H9 (cell line): Measurements from ENCODE around the gene PRG2. TPM values are rescaled to one million over a fixed set of nuclear protein-coding genes. Genes with fewer than 3 reads are reported as not detected.

Experiments
- DNase-seq: peaks from one replicate; pipeline ENCODE4 v3.0.0-alpha.2; 2017
- H2AFZ ChIP-seq: one replicate; pipeline ENCODE4 v1.6.1; 2013; ENCODE audit warnings: mild to moderate bottlenecking, low read length, control low read depth, moderate library complexity
- H2AK5ac ChIP-seq: 2 replicates; pipeline ENCODE4 v1.6.1; 2013; ENCODE audit warnings: low read length, control low read depth, mixed read lengths; ENCODE audit not compliant: insufficient read length
- H2BK120ac ChIP-seq: one replicate; pipeline ENCODE4 v1.6.1; 2013; ENCODE audit warnings: low read depth, mild to moderate bottlenecking, low read length, control low read depth, inconsistent platforms; ENCODE audit not compliant: poor library complexity, severe bottlenecking
- H2BK12ac ChIP-seq: 2 replicates; pipeline ENCODE4 v1.6.1; 2013; ENCODE audit warnings: low read length, control low read depth, mixed read lengths, low read depth; ENCODE audit not compliant: insufficient read length
- H2BK15ac ChIP-seq: 2 replicates; pipeline ENCODE4 v1.6.1; 2013; ENCODE audit warnings: low read depth, low read length, control low read depth
- H2BK20ac ChIP-seq: one replicate; pipeline ENCODE4 v1.6.1; 2013; ENCODE audit warnings: low read depth, mild to moderate bottlenecking, low read length, control low read depth, inconsistent platforms; ENCODE audit not compliant: poor library complexity, severe bottlenecking
- H2BK5ac ChIP-seq: 2 replicates; pipeline ENCODE4 v1.6.1; 2013; ENCODE audit warnings: low read length, control low read depth, mixed read lengths; ENCODE audit not compliant: insufficient read length
- H3K14ac ChIP-seq: 2 replicates; pipeline ENCODE4 v1.6.1; 2013; ENCODE audit warnings: low read length, control low read depth; ENCODE audit not compliant: insufficient read depth
- H3K18ac ChIP-seq: 2 replicates; pipeline ENCODE4 v1.6.1; 2013; ENCODE audit warnings: low read depth, mild to moderate bottlenecking, mixed read lengths, low read length, control low read depth; ENCODE audit not compliant: insufficient read length
- H3K23ac ChIP-seq: 2 replicates; pipeline ENCODE4 v1.6.1; 2013; ENCODE audit warnings: low read length, control low read depth, mixed read lengths, low read depth; ENCODE audit not compliant: insufficient read length
- H3K23me2 ChIP-seq: 2 replicates; pipeline ENCODE4 v1.6.1; 2013; ENCODE audit warnings: low read depth, mild to moderate bottlenecking, mixed read lengths, low read length, control low read depth; ENCODE audit not compliant: insufficient read length, poor library complexity, severe bottlenecking
- H3K27ac ChIP-seq: 2 replicates; pipeline ENCODE4 v1.5.1; 2013; ENCODE audit warnings: low read length, control low read depth, mixed read lengths, low read depth; ENCODE audit not compliant: insufficient read length
- H3K27me3 ChIP-seq: 2 replicates; pipeline ENCODE4 v1.6.1; 2013; ENCODE audit warnings: low read length, control low read depth, inconsistent platforms; ENCODE audit not compliant: insufficient read depth
- H3K4ac ChIP-seq: 2 replicates; pipeline ENCODE4 v1.6.1; 2013; ENCODE audit warnings: low read depth, mild to moderate bottlenecking, control low read depth, inconsistent platforms, low read length, moderate library complexity
- H3K4me1 ChIP-seq: 2 replicates; pipeline ENCODE4 v1.6.1; 2013; ENCODE audit warnings: low read length, control low read depth, inconsistent platforms; ENCODE audit not compliant: insufficient read depth
- H3K4me2 ChIP-seq: 2 replicates; pipeline ENCODE4 v1.6.1; 2013; ENCODE audit warnings: low read length, control low read depth, mixed read lengths; ENCODE audit not compliant: insufficient read length, insufficient read depth
- H3K56ac ChIP-seq: 2 replicates; pipeline ENCODE4 v1.6.1; 2013; ENCODE audit warnings: low read depth, mild to moderate bottlenecking, mixed read lengths, low read length, control low read depth; ENCODE audit not compliant: insufficient read length
- H3K79me1 ChIP-seq: 2 replicates; pipeline ENCODE4 v1.6.1; 2013; ENCODE audit warnings: low read depth, mild to moderate bottlenecking, moderate library complexity, low read length, control low read depth, inconsistent platforms; ENCODE audit not compliant: insufficient read depth, poor library complexity, severe bottlenecking
- H3K79me2 ChIP-seq: 2 replicates; pipeline ENCODE4 v1.6.1; 2013; ENCODE audit warnings: low read length, control low read depth, inconsistent platforms; ENCODE audit not compliant: insufficient read depth
- H3K9ac ChIP-seq: 2 replicates; pipeline ENCODE4 v1.6.1; 2013; ENCODE audit warnings: low read length, control low read depth, mixed read lengths; ENCODE audit not compliant: insufficient read length; ENCODE audit errors: extremely low read depth
- H3K9me3 ChIP-seq: one replicate; pipeline ENCODE4 v1.6.1; 2013; ENCODE audit warnings: low read depth, low read length, inconsistent platforms; ENCODE audit not compliant: control insufficient read depth
- H3T11ph ChIP-seq: one replicate; pipeline ENCODE4 v1.6.1; 2013; ENCODE audit warnings: mild to moderate bottlenecking, low read length, control low read depth, inconsistent platforms
- H4K20me1 ChIP-seq: one replicate; pipeline ENCODE4 v1.6.1; 2013; ENCODE audit not compliant: control insufficient read depth, insufficient read length, insufficient read depth
- H4K5ac ChIP-seq: 2 replicates; pipeline ENCODE4 v1.6.1; 2013; ENCODE audit warnings: low read depth, mild to moderate bottlenecking, mixed read lengths, low read length, control low read depth; ENCODE audit not compliant: insufficient read length
- H4K8ac ChIP-seq: replicated peaks from 2 replicates; pipeline ENCODE4 v1.6.1; 2013; ENCODE audit warnings: low read length, control low read depth, mixed read lengths, low read depth; ENCODE audit not compliant: insufficient read length
- H4K91ac ChIP-seq: 2 replicates; pipeline ENCODE4 v1.6.1; 2013; ENCODE audit warnings: low read depth, mild to moderate bottlenecking, moderate library complexity, mixed read lengths, low read length, control low read depth; ENCODE audit not compliant: insufficient read length
- H3K27ac Mint-ChIP-seq, 3 experiments: 2 replicates in 2 of 3; 3 replicates in 1 of 3; pipeline ENCODE4 v1.8.0; 2020 to 2021; ENCODE audit warnings: mixed read lengths in 3 of 3, mild to moderate bottlenecking in 1 of 3, moderate library complexity in 1 of 3
- H3K27me3 Mint-ChIP-seq: 2 replicates; pipeline ENCODE4 v1.8.0; 2021; ENCODE audit warnings: low read depth, mild to moderate bottlenecking, moderate library complexity, mixed read lengths
- H3K36me3 Mint-ChIP-seq, 3 experiments: 2 replicates in 2 of 3; 3 replicates in 1 of 3; pipeline ENCODE4 v1.8.0; 2020 to 2021; ENCODE audit warnings: low read depth in 3 of 3, mixed read lengths in 3 of 3; ENCODE audit not compliant: insufficient read depth in 1 of 3
- H3K4me1 Mint-ChIP-seq, 2 experiments: 2 replicates each; pipeline ENCODE4 v1.8.0; 2020; ENCODE audit warnings: mixed read lengths in 2 of 2
- H3K4me3 Mint-ChIP-seq, 2 experiments: 2 replicates in 1 of 2; 3 replicates in 1 of 2; pipeline ENCODE4 v1.8.0; 2020 to 2021; ENCODE audit warnings: mild to moderate bottlenecking in 2 of 2, mixed read lengths in 2 of 2, moderate library complexity in 1 of 2
- H3K9me3 Mint-ChIP-seq, 2 experiments: 2 replicates in 1 of 2; 3 replicates in 1 of 2; pipeline ENCODE4 v1.8.0; 2020; ENCODE audit warnings: mild to moderate bottlenecking in 2 of 2, mixed read lengths in 2 of 2, moderate library complexity in 1 of 2
- CTCF ChIP-seq: fragments of 200-600 bp; sonication (generic); conservative IDR thresholded peaks from 3 replicates; pipeline ENCODE4 v1.8.0; 2021; ENCODE audit warnings: antibody characterized with exemption, mild to moderate bottlenecking
- WGBS: extraction: QIAGEN DNeasy Blood & Tissue Kit; methylation state at CpG from one replicate; pipeline ENCODE4 v1.1.7; 2013; ENCODE audit warnings: missing lambda C conversion rate, low lambda C conversion rate, mixed read lengths; ENCODE audit not compliant: insufficient read length; ENCODE audit errors: extremely low coverage; 5-methylcytosine and 5-hydroxymethylcytosine counted together
- total RNA-seq: library from RNA; stranded (reverse); gene quantifications from 2 replicates; pipeline ENCODE4 v1.2.1, GENCODE V29; 2021

Gene PRG2
- total RNA-seq, 1 experiment from 2014 or later = not detected

- Histone ChIP-seq H3K9me3 (no peaks in the 10 kb centered on the region), H2AFZ (no peak overlapping the region), H3K56ac (no peak overlapping the region), H3K18ac (no peak overlapping the region), H4K20me1 (no peaks in the 10 kb centered on the region), H4K8ac (no peak overlapping the region), H3K9ac (no peak overlapping the region), H2BK120ac (no peak overlapping the region), H4K91ac (no peak overlapping the region), H2BK20ac (no peak overlapping the region), H3K23ac (no peak overlapping the region), H3K79me2 (no peaks in the 10 kb centered on the region), H3K14ac (no peak overlapping the region), H3K4me2 (no peak overlapping the region), H3K4me1 (no peaks in the 10 kb centered on the region), H3K23me2 (no peaks in the 10 kb centered on the region), H2BK5ac (no peak overlapping the region), H4K5ac (no peak overlapping the region), H3K79me1 (no peaks in the 10 kb centered on the region), H3K27ac (no peak overlapping the region), H3T11ph (no peak overlapping the region), H3K4ac (no peak overlapping the region), H2BK15ac (no peak overlapping the region), H3K27me3 (no peaks in the 10 kb centered on the region), H2BK12ac (no peak overlapping the region), H2AK5ac (no peak overlapping the region)
- no CpG with 5 or more reads among the region's 2 CpGs for WGBS
- no peak overlapping the region for H3K4me3 Mint-ChIP-seq
- TF ChIP-seq CTCF = no peak
- H3K27ac Mint-ChIP-seq = no peak overlapping the region; a peak in 1 of 7 replicates
- H3K27me3 Mint-ChIP-seq = no peaks in the 10 kb centered on the region
- no peaks in the 10 kb centered on the region for H3K9me3 Mint-ChIP-seq
- peaks cover 19 to 49% (median 31%) of the 10 kb centered on the region in 3 experiments for H3K36me3 Mint-ChIP-seq
- DNase-seq = no peak
- 0 out of 4 replicates have a peak, but pooled peaks cover 0 to 3% of the 10 kb centered on the region in 2 experiments for H3K4me1 Mint-ChIP-seq
Measured at GRCh38 chr11:57408771-57409170, 18.3 kb upstream of the PRG2 start.
